HG03520 (cell line): ENCODE data around the gene FAM83F.

ENCODE experiments used
- ATAC-seq: cut with Tn5 transposase; IDR thresholded peaks from one replicate; pipeline ENCODE4 v1.9.1; 2021; ENCODE audit warnings: mild to moderate bottlenecking, moderate library complexity; ENCODE audit not compliant: unreplicated experiment

FAM83F gene

GRCh38 chr22:40056154-40056553, 61.4 kb downstream of the FAM83F start:
- ATAC-seq: no peak

- no peak for ATAC-seq
Measured at GRCh38 chr22:40056559-40056958, 61.8 kb downstream of the FAM83F start.

GRCh38 chr22:40057652-40058051, 62.9 kb downstream of the FAM83F start:
- no peak for ATAC-seq

- no peak for ATAC-seq
Measured at GRCh38 chr22:40058265-40058664, 63.5 kb downstream of the FAM83F start.

GRCh38 chr22:40065981-40066380, 71.2 kb downstream of the FAM83F start:
- ATAC-seq: no peak

GRCh38 chr22:40067639-40068038, 72.9 kb downstream of the FAM83F start:
- ATAC-seq: no peak

- no peak for ATAC-seq
Measured at GRCh38 chr22:40070701-40071100, 75.9 kb downstream of the FAM83F start.

GRCh38 chr22:40071720-40072119, 77.0 kb downstream of the FAM83F start:
- ATAC-seq: no peak

- ATAC-seq: no peak
Measured at GRCh38 chr22:40076702-40077645, 82.2 kb downstream of the FAM83F start.

GRCh38 chr22:40077646-40078016, 82.9 kb downstream of the FAM83F start:
- no peak for ATAC-seq

GRCh38 chr22:40081662-40082061, 86.9 kb downstream of the FAM83F start:
- no peak for ATAC-seq

GRCh38 chr22:40082184-40082583, 87.4 kb downstream of the FAM83F start:
- no peak for ATAC-seq

- ATAC-seq: no peak
Measured at GRCh38 chr22:40083794-40084193, 89.0 kb downstream of the FAM83F start.

GRCh38 chr22:40084246-40084645, 89.5 kb downstream of the FAM83F start:
- no peak for ATAC-seq

GRCh38 chr22:40088818-40089217, 94.1 kb downstream of the FAM83F start:
- no peak for ATAC-seq
